PC-9 (cell line): ENCODE results near the gene MMP19.

ENCODE experiments used
- EZH2 ChIP-seq: fragments of 200-600 bp; sonication (generic); IDR thresholded peaks from 2 replicates; pipeline ENCODE4 v1.8.0; 2017; ENCODE audit warnings: antibody characterized with exemption, low read depth
- TF ChIP-seq, protein P1 (sequence below): fragments of 200-600 bp; sonication (generic); conservative IDR thresholded peaks from 2 replicates; pipeline ENCODE4 v1.6.1; 2017; ENCODE audit warnings: mixed run types, antibody characterized with exemption, mild to moderate bottlenecking, moderate library complexity

DNA sequence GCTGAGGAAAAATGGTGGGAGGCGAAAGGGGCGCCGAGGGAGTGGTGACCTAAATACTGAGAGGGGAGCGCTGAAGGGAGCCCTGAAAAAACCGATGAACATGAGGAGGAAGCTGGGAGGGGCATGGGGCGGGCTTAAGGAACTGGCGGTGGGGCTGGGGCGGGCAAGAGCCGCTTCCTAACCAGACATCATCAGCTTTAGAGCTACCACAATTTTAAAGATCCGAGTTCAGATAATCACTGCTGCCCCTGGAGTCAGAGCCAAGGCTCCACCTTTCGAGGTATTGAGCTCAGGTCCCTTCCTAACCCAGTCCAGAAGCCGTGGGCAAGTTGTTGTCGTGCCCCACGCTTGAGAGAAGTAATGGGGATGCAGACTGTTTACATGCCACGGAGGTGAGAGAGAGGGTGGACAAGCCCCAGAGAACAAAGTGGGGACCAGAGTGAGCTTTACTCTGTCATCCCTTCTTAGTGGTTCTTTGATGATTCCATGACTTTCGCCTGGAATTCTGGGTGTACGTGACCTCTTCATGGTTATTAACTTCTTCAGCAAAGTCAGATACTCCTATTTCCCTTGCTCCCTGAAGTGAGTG lies 24.5 kb downstream of the MMP19 start:
- TF ChIP-seq, protein P1, sequence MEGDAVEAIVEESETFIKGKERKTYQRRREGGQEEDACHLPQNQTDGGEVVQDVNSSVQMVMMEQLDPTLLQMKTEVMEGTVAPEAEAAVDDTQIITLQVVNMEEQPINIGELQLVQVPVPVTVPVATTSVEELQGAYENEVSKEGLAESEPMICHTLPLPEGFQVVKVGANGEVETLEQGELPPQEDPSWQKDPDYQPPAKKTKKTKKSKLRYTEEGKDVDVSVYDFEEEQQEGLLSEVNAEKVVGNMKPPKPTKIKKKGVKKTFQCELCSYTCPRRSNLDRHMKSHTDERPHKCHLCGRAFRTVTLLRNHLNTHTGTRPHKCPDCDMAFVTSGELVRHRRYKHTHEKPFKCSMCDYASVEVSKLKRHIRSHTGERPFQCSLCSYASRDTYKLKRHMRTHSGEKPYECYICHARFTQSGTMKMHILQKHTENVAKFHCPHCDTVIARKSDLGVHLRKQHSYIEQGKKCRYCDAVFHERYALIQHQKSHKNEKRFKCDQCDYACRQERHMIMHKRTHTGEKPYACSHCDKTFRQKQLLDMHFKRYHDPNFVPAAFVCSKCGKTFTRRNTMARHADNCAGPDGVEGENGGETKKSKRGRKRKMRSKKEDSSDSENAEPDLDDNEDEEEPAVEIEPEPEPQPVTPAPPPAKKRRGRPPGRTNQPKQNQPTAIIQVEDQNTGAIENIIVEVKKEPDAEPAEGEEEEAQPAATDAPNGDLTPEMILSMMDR = no peak
- TF ChIP-seq EZH2 = no peak
